ENCODE data around the gene SRRM2. TPM values are rescaled to one million over a fixed set of nuclear protein-coding genes. Genes with fewer than 3 reads are reported as not detected.

The SRRM2 gene
- total and polyA plus RNA-seq, 9 of the 15 experiments (the other 6 are each of a cell fraction or from before 2014, with no cell fraction given), result 26.7 to 563 (median 81.1) TPM

- TF ChIP-seq ZBTB40 (IDR thresholded peaks at IDR 0.05) (no peak), ZBTB40 (CRISPR knock-in tag; IDR thresholded peaks at IDR 0.05) (no peak)
Measured at GRCh38 chr16:2806286-2806685, 53.8 kb downstream of the SRRM2 start (continued).
